HepG2 (cell line): ENCODE measurements around the gene LRRC10B.

Experiments
- ARHGAP35 ChIP-seq: sonication (generic); formaldehyde crosslinking; IDR thresholded peaks from 2 replicates; pipeline ENCODE4 v1.9.0; 2022; ENCODE audit warnings: mild to moderate bottlenecking, inconsistent platforms, moderate library complexity, missing genetic modification reagents, borderline replicate concordance
- PRPF4 ChIP-seq: fragments of 200-400 bp; formaldehyde crosslinking; IDR thresholded peaks from 2 replicates; pipeline ENCODE4 v1.6.1; 2016; ENCODE audit warnings: low read length, low read depth; ENCODE audit not compliant: poor library complexity, severe bottlenecking
- TF ChIP-seq, protein P1 (sequence below): sonication (generic); formaldehyde crosslinking; IDR thresholded peaks from 2 replicates; pipeline ENCODE4 v1.5.0; 2020; ENCODE audit warnings: mild to moderate bottlenecking, missing genetic modification reagents, moderate library complexity
- TF ChIP-seq, protein P2 (sequence below): sonication (generic); formaldehyde crosslinking; IDR thresholded peaks from 2 replicates; pipeline ENCODE4 v1.8.0; 2022; ENCODE audit warnings: low read depth, missing genetic modification reagents

DNA sequence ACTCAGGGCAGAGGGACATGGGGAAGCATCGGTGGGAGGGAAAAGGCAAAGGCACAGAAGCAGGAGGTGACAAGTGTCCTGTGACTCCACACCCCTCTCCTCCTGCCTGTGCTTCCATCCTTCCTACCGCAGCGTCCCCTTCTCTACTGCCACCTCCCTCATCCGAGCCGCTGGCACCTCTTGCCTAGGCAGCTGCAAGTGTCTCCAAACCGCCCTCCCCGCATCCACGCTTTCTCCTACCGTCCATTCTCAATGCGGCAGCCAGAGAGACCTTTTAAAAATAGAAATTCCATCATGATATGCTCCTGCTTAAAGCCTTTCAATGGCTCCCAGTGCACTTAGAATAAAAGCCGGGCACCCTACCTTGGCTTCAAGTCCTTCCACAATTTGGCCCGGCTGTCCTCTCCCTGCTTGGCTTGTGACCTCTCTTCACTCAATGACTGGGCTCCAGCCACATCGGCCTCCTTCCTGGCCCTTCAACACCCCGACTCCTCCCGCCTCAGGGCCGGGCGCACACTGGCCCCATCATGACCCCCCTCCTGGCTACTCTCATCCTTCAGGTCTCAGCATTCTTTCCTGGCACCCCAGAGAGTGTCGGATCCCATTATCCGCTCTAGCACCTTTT lies 16.5 kb downstream of the LRRC10B start:
- TF ChIP-seq ARHGAP35 (CRISPR knock-in tag) (no peak), PRPF4 (no peak)
- TF ChIP-seq, protein P1, sequence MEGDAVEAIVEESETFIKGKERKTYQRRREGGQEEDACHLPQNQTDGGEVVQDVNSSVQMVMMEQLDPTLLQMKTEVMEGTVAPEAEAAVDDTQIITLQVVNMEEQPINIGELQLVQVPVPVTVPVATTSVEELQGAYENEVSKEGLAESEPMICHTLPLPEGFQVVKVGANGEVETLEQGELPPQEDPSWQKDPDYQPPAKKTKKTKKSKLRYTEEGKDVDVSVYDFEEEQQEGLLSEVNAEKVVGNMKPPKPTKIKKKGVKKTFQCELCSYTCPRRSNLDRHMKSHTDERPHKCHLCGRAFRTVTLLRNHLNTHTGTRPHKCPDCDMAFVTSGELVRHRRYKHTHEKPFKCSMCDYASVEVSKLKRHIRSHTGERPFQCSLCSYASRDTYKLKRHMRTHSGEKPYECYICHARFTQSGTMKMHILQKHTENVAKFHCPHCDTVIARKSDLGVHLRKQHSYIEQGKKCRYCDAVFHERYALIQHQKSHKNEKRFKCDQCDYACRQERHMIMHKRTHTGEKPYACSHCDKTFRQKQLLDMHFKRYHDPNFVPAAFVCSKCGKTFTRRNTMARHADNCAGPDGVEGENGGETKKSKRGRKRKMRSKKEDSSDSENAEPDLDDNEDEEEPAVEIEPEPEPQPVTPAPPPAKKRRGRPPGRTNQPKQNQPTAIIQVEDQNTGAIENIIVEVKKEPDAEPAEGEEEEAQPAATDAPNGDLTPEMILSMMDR (CRISPR knock-in tag): no peak
- TF ChIP-seq, protein P2, sequence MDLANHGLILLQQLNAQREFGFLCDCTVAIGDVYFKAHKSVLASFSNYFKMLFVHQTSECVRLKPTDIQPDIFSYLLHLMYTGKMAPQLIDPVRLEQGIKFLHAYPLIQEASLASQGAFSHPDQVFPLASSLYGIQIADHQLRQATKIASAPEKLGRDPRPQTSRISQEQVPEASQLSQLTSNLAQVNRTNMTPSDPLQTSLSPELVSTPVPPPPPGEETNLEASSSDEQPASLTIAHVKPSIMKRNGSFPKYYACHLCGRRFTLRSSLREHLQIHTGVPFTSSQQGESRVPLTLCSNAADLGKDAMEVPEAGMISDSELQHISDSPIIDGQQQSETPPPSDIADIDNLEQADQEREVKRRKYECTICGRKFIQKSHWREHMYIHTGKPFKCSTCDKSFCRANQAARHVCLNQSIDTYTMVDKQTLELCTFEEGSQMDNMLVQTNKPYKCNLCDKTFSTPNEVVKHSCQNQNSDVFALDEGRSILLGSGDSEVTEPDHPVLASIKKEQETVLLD (CRISPR knock-in tag): no peak
